Measurements from ENCODE around the gene LMLN.
"Not testable (repeated sequence)": the region's sequence is repeated elsewhere in the genome, so short reads cannot be mapped to it uniquely, and the experiment has no call there.

LMLN gene

DNA sequence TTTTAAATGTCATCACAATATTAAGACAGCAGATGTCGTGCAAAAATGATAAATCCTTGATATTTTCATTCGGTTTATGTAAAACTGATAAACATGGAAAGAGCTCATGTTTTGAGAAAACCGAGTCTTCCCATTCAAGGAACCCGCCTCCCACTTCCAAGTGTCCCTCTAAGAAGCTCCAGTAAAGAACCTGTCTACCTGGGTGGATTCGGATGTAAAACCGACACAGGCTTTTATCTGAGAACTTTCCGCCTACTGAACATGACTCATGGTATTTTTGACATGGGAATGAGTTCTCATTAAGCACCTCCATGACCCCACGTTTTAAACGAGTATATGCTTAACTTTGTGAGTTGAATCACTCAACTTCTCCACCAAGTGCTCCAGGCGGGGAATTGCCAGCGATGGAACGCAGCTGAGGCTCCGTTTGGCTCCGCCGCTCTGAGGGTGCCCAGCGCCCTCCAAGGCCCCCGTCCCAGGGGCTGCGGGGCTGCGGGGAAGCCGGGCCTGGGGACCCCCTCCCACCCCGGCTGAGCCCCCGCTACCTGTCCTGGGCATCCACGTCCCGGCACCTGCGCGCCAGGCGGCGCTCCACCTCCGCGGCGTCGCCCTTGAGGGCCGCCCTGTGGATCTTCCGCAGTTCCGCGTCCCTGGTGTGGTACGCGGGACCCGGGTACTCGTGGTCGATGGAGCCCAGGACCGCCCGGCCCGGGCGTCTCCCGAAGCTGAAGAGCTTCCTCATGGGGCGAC lies 119.9 kb downstream of the LMLN start:
- no peak for DNase-seq (ENCODE audit: low read depth)

DNA sequence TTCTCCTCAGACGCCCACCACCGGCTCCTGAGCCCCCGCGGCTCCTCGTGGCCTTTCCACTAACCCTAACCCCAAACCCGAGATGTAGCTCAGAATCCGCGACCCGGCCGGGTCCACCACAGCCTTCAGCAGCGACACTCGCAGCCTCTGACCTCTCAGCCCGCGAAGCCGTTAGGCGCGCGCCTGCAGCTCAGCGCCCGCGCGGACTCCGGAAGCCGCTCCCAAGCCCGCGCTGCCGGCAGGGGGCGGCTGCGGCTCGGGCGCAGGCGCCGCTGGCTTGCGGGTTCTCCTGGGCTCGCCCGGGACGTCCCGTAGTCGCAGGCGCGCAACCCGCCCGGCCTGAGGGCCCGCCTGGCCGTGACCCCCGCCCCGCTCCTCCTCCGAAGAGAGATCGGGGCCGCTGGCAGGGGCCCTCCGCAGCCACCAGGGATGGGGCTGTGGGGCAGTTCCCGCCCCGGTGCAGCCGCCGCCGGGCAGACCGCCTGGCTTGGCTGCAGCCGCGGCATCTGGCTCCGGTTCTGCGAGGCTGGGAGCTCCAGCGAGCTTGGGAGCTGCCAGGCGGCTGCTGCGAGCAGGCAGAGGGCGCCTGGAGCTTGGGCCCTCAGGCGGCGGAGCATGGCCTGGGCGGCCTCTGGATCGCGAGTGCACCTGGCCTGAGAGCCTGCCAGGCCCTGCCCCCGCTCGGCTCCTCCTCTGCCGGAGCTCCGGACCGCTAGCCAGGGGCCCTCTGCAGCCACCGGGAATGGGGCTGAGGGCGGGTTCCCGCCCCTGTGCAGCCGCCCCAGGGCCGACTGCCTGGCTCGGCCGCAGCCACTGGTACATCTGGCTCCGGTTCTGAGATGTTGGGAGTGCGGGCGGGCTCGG lies 120.7 kb downstream of the LMLN start:
- peak; percentile 56 for DNase-seq (ENCODE audit: low read depth)

DNA sequence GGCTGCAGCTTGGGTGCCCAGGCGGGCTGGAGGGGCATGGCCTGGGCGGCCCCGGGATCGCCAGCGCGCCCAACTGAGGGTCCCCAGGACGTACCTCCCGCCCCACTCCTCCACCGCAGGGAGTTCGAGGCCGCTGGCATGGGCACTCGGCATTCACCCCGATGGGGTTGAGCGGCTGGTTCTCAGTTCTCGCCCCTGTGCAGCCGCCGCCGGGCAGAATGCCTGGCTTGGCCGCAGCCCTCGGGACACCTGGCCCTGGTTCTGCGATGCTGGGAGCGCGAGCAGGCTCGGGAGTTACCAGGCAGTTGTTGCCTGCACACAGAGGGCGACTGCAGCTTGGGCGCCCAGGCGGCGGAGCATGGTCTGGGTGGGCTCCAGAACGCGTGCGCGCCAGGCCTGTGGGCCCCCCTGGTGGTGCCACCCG lies 121.4 kb downstream of the LMLN start:
- DNase-seq (ENCODE audit: low read depth), result no peak

DNA sequence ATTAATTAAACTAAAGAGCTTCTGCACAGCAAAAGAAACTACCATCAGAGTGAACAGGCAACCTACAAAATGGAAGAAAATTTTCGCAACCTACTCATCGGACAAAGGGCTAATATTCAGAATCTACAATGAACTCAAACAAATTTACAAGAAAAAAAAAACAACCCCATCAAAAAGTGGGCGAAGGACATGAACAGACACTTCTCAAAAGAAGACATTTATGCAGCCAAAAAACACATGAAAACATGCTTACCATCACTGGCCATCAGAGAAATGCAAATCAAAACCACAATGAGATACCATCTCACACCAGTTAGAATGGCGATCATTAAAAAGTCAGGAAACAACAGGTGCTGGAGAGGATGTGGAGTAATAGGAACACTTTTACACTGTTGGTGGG lies 122.2 kb downstream of the LMLN start:
- not testable (repeated sequence) for DNase-seq (ENCODE audit: low read depth)

DNA sequence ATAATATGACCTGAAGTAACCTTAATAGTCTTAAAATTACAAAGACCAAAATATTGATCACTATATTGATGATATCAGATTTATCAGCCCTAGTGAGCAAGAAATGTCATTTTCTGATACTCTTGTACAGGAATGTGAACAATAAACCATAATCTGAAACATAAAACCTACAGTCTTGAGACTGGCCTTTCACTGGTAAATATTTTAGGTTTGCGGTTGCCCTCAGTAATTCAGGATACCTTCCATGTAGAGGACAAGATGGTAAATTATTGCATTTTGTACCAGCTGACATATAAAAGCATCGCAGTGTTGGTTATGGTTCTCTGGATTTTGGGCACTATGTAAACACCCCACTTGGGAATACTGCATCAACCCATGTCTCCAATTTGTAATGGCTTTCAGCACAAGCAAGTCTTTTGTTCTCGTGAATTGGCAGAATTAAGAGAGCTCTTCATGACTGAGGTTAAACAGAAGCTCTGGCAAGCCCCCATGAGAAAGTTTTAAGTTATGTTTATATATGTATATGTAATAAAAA lies 128.5 kb downstream of the LMLN start:
- no peak for DNase-seq (ENCODE audit: low read depth)

DNA sequence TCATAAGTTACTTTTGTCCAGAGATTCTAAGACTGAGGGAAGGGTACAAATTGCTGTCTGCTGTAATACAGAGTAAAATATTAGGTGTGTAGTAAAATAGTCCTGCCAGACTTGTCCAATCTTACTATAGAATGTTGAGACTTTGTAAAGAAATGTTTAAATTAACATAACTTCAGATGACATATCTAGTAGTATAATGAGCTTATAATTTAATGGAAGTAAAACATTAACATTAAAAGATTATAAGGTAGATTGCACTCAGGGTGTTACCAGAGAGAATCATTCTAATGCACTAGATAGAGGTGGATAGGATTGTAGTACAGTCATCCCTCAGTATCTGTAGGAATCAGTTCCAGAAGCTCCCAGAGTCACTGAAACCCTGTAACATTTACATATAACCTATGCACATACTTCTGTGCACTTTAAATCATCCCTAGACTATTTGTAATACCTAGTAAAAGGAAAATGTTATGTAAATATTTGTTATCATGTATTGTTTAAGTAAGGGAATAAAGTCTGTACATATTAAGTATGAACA lies 130.8 kb downstream of the LMLN start:
- DNase-seq (ENCODE audit: low read depth), result no peak

DNA sequence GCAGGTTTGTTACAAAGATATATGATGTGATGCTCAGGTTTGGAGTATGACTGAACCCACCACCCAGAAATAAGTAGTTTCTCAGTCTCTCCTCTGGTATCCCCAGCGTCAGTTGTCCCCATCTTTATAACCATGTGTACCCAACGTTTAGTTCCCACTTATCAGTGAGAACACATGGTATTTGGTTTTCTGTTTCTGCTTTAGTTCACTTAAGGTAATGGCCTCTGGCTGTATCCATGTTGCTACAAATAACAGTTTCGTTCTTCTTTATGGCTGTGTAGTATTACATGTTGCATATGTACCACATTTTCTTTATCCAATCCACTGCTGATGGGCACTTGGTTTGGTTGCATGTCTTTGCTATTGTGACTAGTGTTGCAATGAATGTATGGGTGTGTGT lies 132.3 kb downstream of the LMLN start:
- no peak for DNase-seq (ENCODE audit: low read depth)

DNA sequence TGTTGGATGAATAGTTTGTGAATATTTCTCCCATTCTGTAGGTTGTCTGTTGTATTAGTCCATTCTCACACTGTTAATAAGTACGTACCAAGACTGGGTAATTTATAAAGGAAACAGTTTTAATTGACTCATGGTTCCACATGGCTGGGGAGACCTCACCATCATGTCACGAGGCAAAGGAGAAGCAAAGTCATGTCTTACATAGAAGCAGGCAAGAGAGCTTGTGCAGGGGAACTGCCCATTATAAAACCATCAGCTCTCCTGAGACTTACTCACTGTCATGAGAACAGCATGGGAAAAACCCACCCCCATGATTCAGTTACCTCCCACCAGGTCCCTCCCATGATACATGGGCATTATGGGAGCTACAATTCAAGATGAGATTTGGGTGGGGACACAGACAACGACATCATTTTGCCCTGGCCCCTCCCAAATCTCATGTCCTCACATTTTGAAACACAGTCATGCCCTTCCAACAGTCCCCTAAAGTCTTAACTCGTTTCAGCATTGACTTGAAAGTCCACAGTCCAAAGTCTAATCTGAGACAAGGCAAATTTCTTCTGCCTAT lies 133.2 kb downstream of the LMLN start:
- no peak for DNase-seq (ENCODE audit: low read depth)

All from activated T-cell treated with anti-CD3 and anti-CD28 coated beads for 1 hour (primary cell).